ENCODE results near the gene EIF3A.

Gene EIF3A

DNA sequence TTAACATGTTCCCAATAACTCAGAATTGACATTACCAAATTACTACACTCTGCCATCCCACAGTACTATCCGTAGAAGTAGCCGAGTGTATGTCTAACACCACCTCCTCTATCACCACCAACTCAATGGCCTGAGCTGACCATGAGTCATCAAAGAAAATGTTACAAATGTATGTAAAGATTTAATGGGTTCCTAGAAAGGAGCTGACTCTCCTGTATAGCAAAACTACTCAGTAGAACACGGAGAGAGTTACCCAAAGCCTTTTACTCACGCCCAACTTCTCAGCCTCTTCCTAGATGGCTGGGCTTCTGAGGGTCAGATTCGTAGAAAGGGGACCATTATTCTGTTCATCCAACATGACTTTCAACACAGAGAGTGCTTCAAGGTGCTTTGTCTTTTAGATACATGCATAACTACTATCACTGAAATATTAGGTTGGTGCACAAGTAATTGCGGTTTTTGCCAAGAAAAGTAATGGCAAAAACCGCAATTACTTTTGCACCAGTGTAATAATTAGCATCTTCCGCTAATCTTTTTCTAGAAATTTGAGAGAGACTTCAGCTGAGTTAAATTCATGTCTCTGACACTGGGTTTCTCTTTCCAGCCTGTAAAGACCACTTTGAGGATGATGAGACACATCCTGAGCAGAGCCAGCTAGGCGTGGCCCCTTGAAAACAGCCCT lies 75.1 kb downstream of the EIF3A start:
- Histone ChIP-seq H3K9me3 (ENCODE audit: control insufficient read depth, insufficient read depth, low read length) (no peaks in the 10 kb centered on the region), H3K27me3 (ENCODE audit: control insufficient read depth, low read length) (peaks cover 7% of the 10 kb centered on the region), H4K20me1 (ENCODE audit: control insufficient read depth, insufficient read depth, low read depth, low read length) (no peaks in the 10 kb centered on the region), H3K9me2 (replicated peaks; ENCODE audit: control insufficient read depth, low read length) (no peaks in the 10 kb centered on the region), H3K36me3 (ENCODE audit: control insufficient read depth, low read length) (no peaks in the 10 kb centered on the region), H3K4me3 (ENCODE audit: low read length) (no peak overlapping the region), H3K4me2 (ENCODE audit: low read length) (no peak overlapping the region), H3K27ac (ENCODE audit: low read depth, low read length) (no peak overlapping the region), H3K79me2 (ENCODE audit: control insufficient read depth, low read length) (no peaks in the 10 kb centered on the region), H3F3A (ENCODE audit: control insufficient read depth, insufficient read depth) (no peaks in the 10 kb centered on the region), H3K4me1 (ENCODE audit: control insufficient read depth, low read length) (no peaks in the 10 kb centered on the region)
- TF ChIP-seq, protein P1, sequence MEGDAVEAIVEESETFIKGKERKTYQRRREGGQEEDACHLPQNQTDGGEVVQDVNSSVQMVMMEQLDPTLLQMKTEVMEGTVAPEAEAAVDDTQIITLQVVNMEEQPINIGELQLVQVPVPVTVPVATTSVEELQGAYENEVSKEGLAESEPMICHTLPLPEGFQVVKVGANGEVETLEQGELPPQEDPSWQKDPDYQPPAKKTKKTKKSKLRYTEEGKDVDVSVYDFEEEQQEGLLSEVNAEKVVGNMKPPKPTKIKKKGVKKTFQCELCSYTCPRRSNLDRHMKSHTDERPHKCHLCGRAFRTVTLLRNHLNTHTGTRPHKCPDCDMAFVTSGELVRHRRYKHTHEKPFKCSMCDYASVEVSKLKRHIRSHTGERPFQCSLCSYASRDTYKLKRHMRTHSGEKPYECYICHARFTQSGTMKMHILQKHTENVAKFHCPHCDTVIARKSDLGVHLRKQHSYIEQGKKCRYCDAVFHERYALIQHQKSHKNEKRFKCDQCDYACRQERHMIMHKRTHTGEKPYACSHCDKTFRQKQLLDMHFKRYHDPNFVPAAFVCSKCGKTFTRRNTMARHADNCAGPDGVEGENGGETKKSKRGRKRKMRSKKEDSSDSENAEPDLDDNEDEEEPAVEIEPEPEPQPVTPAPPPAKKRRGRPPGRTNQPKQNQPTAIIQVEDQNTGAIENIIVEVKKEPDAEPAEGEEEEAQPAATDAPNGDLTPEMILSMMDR (IDR thresholded peaks at IDR 0.05; ENCODE audit: low read depth, low read length, poor library complexity, severe bottlenecking) = no peak
- no peak for TF ChIP-seq EZH2phosphoT487 (IDR thresholded peaks at IDR 0.05; ENCODE audit: borderline replicate concordance, low read length)

DNA sequence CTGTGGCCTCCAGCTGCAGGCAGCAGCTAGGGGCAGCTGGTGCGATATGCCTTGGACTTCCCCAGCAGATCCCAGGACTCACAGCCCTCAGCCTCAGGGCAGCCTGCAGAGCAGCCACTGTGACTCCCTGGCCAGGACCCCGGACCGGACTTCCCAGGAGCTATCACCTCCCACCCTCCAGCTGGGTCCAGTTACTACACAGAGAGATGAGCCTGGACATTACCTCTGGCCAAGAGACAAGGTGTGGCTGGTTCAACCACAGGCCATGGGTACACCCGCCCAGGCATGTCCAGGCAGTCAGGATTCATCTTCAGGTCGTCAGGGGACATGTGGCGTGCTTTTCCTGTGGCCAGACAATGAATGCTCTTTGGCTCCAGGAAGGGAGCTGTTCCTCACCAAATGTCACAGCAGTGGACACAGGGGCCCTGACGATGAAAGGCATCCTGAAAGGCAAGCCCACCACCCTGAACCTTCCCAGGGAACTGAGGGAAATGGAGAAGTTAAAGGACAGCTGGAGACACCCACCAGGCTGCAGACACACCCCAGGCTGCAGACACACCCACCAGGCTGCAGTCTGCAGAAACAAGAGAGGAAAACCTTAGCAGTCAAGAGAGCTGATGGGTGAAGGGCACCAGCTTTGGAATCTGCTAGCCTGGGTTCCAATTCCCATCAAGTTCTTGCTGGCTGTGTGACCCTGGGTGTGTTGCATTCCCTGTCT lies 76.9 kb downstream of the EIF3A start:
- H3K27me3 ChIP-seq (ENCODE audit: control insufficient read depth, low read length) = peaks cover 14% of the 10 kb centered on the region
- no peaks in the 10 kb centered on the region for H4K20me1 ChIP-seq (ENCODE audit: control insufficient read depth, insufficient read depth, low read depth, low read length)
- H3K9me3 ChIP-seq (ENCODE audit: control insufficient read depth, insufficient read depth, low read length) = no peaks in the 10 kb centered on the region
- H3K4me3 ChIP-seq (ENCODE audit: low read length) = no peak overlapping the region
- no peaks in the 10 kb centered on the region for H3K79me2 ChIP-seq (ENCODE audit: control insufficient read depth, low read length)
- no peaks in the 10 kb centered on the region for H3K4me1 ChIP-seq (ENCODE audit: control insufficient read depth, low read length)
- H3K36me3 ChIP-seq (ENCODE audit: control insufficient read depth, low read length) = no peaks in the 10 kb centered on the region
- TF ChIP-seq, protein P1 (IDR thresholded peaks at IDR 0.05; ENCODE audit: low read depth, low read length, poor library complexity, severe bottlenecking) = no peak
- TF ChIP-seq EZH2phosphoT487 (IDR thresholded peaks at IDR 0.05; ENCODE audit: borderline replicate concordance, low read length) = no peak
- H3K4me2 ChIP-seq (ENCODE audit: low read length) = no peak overlapping the region
- H3F3A ChIP-seq (ENCODE audit: control insufficient read depth, insufficient read depth) = no peaks in the 10 kb centered on the region
- no peaks in the 10 kb centered on the region for H3K9me2 ChIP-seq (replicated peaks; ENCODE audit: control insufficient read depth, low read length)
- H3K27ac ChIP-seq (ENCODE audit: low read depth, low read length) = no peak overlapping the region

- no peaks in the 10 kb centered on the region for H3K9me3 ChIP-seq (ENCODE audit: control insufficient read depth, insufficient read depth, low read length)
- no peaks in the 10 kb centered on the region for H3K9me2 ChIP-seq (replicated peaks; ENCODE audit: control insufficient read depth, low read length)
- TF ChIP-seq, protein P1 (IDR thresholded peaks at IDR 0.05; ENCODE audit: low read depth, low read length, poor library complexity, severe bottlenecking) = no peak
- TF ChIP-seq EZH2phosphoT487 (IDR thresholded peaks at IDR 0.05; ENCODE audit: borderline replicate concordance, low read length) = no peak
- H4K20me1 ChIP-seq (ENCODE audit: control insufficient read depth, insufficient read depth, low read depth, low read length) = no peaks in the 10 kb centered on the region
- H3K4me1 ChIP-seq (ENCODE audit: control insufficient read depth, low read length) = no peaks in the 10 kb centered on the region
- H3K4me2 ChIP-seq (ENCODE audit: low read length) = no peak overlapping the region
- no peaks in the 10 kb centered on the region for H3K79me2 ChIP-seq (ENCODE audit: control insufficient read depth, low read length)
- H3K27ac ChIP-seq (ENCODE audit: low read depth, low read length) = no peak overlapping the region
- H3K36me3 ChIP-seq (ENCODE audit: control insufficient read depth, low read length) = no peaks in the 10 kb centered on the region
- no peak overlapping the region for H3K4me3 ChIP-seq (ENCODE audit: low read length)
- no peaks in the 10 kb centered on the region for H3F3A ChIP-seq (ENCODE audit: control insufficient read depth, insufficient read depth)
- H3K27me3 ChIP-seq (ENCODE audit: control insufficient read depth, low read length) = peaks cover 14% of the 10 kb centered on the region
These were observed 78.7 kb downstream of the EIF3A start for GRCh38 chr10:119001717-119002500.
